Breast epithelium (tissue), 4 donors: ENCODE data around the gene IL17F. TPM values are rescaled to one million over a fixed set of nuclear protein-coding genes. Genes with fewer than 3 reads are reported as not detected.

Experiments
- DNase-seq, 2 donors: peaks; one replicate each; pipeline ENCODE4 v3.0.0-alpha.2; 2019; ENCODE audit warnings: low spot score in 2 of 2
- H3K27ac ChIP-seq, 2 donors: fragments of 200-600 bp; sonication (generic) in 1 of 2; one replicate each; pipeline ENCODE4 v1.5.1; 2016 to 2019; ENCODE audit warnings: mild to moderate bottlenecking in 1 of 2
- H3K27me3 ChIP-seq, 2 donors: fragments of 200-600 bp; sonication (generic) in 1 of 2; one replicate each; pipeline versions ENCODE4 v1.5.1 to v1.6.0; 2017 to 2019; ENCODE audit warnings: control low read depth in 1 of 2, mild to moderate bottlenecking in 1 of 2
- H3K36me3 ChIP-seq: fragments of 200-600 bp; one replicate; pipeline ENCODE4 v1.5.1; 2019
- H3K4me1 ChIP-seq, 2 donors: fragments of 200-600 bp; sonication (generic); one replicate each; pipeline ENCODE4 v1.5.1; 2016 to 2019; ENCODE audit warnings: control low read depth in 1 of 2
- H3K4me3 ChIP-seq, 3 donors: fragments of 200-600 bp; sonication (generic); 1 replicate in 2 of 3; 2 replicates in 1 of 3; pipeline ENCODE4 v1.5.1; 2016 to 2019; ENCODE audit warnings: mild to moderate bottlenecking in 3 of 3, moderate library complexity in 2 of 3
- H3K9me3 ChIP-seq, 2 donors: fragments of 200-600 bp; sonication (generic) in 1 of 2; one replicate each; pipeline ENCODE4 v1.5.1; 2016 to 2019; ENCODE audit warnings: control low read depth in 1 of 2
- CTCF ChIP-seq, 3 donors: fragments of 450-650 bp; IDR thresholded peaks; one replicate each; pipeline ENCODE4 v1.5.1; 2016 to 2017; ENCODE audit warnings: antibody characterized with exemption in 3 of 3, mild to moderate bottlenecking in 3 of 3, moderate library complexity in 3 of 3
- POLR2A ChIP-seq: fragments of 450-650 bp; IDR thresholded peaks from one replicate; pipeline ENCODE4 v1.6.1; 2016; ENCODE audit warnings: antibody characterized with exemption, mild to moderate bottlenecking, moderate library complexity
- POLR2AphosphoS5 ChIP-seq, 3 donors: sonication (generic); formaldehyde crosslinking; IDR thresholded peaks; one replicate each; pipeline ENCODE4 v1.6.1; 2017; ENCODE audit warnings: antibody characterized with exemption in 3 of 3
- intact Hi-C: fragments of 100-400 bp; cut with DNase I; formaldehyde crosslinking; loops from one replicate; pipeline ENCODE4 v1.15.1; 2023; ENCODE audit warnings: low total_unique reads
- total RNA-seq, 3 donors: library from RNA; depleted of rRNA; stranded (reverse); fragments of >200 nt; gene quantifications; one replicate each; pipeline ENCODE4 v1.1.0, GENCODE V29; 2016

Gene IL17F
- total RNA-seq, 3 donors from 2014 or later: not detected

GRCh38 chr6:52260634-52261033 is 16.3 kb upstream of the IL17F start:
- Histone ChIP-seq H3K4me3 (no peak overlapping the region), H3K27ac (no peak overlapping the region), H3K9me3 (no peaks in the 10 kb centered on the region), H3K4me1 (no peaks in the 10 kb centered on the region), H3K36me3 (no peaks in the 10 kb centered on the region), H3K27me3 (no peaks in the 10 kb centered on the region)
- intact Hi-C loops: no loop called here
- TF ChIP-seq CTCF (IDR thresholded peaks at IDR 0.05) (no peak), POLR2AphosphoS5 (IDR thresholded peaks at IDR 0.05) (no peak), POLR2A (no peak)
- DNase-seq: no peak

GRCh38 chr6:52255434-52255833 is 11.1 kb upstream of the IL17F start:
- TF ChIP-seq POLR2AphosphoS5 (IDR thresholded peaks at IDR 0.05) (no peak), POLR2A (no peak), CTCF (IDR thresholded peaks at IDR 0.05) (no peak)
- no peak overlapping the region for H3K4me3 ChIP-seq
- H3K36me3 ChIP-seq: no peaks in the 10 kb centered on the region
- intact Hi-C loops: no loop called here
- H3K27me3 ChIP-seq: no peaks in the 10 kb centered on the region
- no peak for DNase-seq
- H3K9me3 ChIP-seq: no peaks in the 10 kb centered on the region
- no peak overlapping the region for H3K27ac ChIP-seq
- no peaks in the 10 kb centered on the region for H3K4me1 ChIP-seq

GRCh38 chr6:52254731-52255378 is 10.6 kb upstream of the IL17F start:
- intact Hi-C loops: no loop called here
- Histone ChIP-seq H3K4me1 (no peaks in the 10 kb centered on the region), H3K4me3 (no peak overlapping the region), H3K36me3 (no peaks in the 10 kb centered on the region), H3K27ac (no peak overlapping the region), H3K9me3 (no peaks in the 10 kb centered on the region), H3K27me3 (no peaks in the 10 kb centered on the region)
- DNase-seq: no peak
- TF ChIP-seq POLR2AphosphoS5 (IDR thresholded peaks at IDR 0.05) (no peak), POLR2A (no peak), CTCF (IDR thresholded peaks at IDR 0.05) (no peak)

- Histone ChIP-seq H3K36me3 (no peaks in the 10 kb centered on the region), H3K27me3 (no peaks in the 10 kb centered on the region), H3K4me1 (no peaks in the 10 kb centered on the region), H3K9me3 (no peaks in the 10 kb centered on the region), H3K4me3 (no peak overlapping the region), H3K27ac (no peak overlapping the region)
- intact Hi-C loops: no loop called here
- no peak for DNase-seq
- TF ChIP-seq CTCF (IDR thresholded peaks at IDR 0.05): no peak
- TF ChIP-seq POLR2A: no peak
- TF ChIP-seq POLR2AphosphoS5 (IDR thresholded peaks at IDR 0.05): no peak
Measured at GRCh38 chr6:52253494-52253893, 9.2 kb upstream of the IL17F start.

GRCh38 chr6:52251113-52251512 is 6.8 kb upstream of the IL17F start:
- intact Hi-C loops: no loop called here
- no peaks in the 10 kb centered on the region for H3K27me3 ChIP-seq

More at GRCh38 chr6:52251113-52251512, 6.8 kb upstream of the IL17F start:
- no peak for TF ChIP-seq CTCF (IDR thresholded peaks at IDR 0.05)
- TF ChIP-seq POLR2A: no peak
- no peak for TF ChIP-seq POLR2AphosphoS5 (IDR thresholded peaks at IDR 0.05)
- Histone ChIP-seq H3K4me3 (no peak overlapping the region), H3K27ac (no peak overlapping the region), H3K4me1 (no peaks in the 10 kb centered on the region), H3K36me3 (no peaks in the 10 kb centered on the region), H3K9me3 (no peaks in the 10 kb centered on the region)
- no peak for DNase-seq
